Lower lobe of right lung (tissue), 2 donors: ENCODE data around the gene PRDM16. TPM values are rescaled to one million over a fixed set of nuclear protein-coding genes. Genes with fewer than 3 reads are reported as not detected.

Experiments
- ATAC-seq, 2 donors: fragments of 200-7000 bp; cut with Tn5 transposase; one replicate each; pipeline ENCODE4 v1.9.1; 2020 to 2022; ENCODE audit warnings: mild to moderate bottlenecking in 2 of 2, moderate library complexity in 2 of 2
- DNase-seq: peaks from one replicate; pipeline ENCODE4 v3.0.0-alpha.2; 2020
- H3K27ac ChIP-seq: fragments of 200-600 bp; one replicate; pipeline ENCODE4 v1.8.0; 2022
- H3K27me3 ChIP-seq: fragments of 200-600 bp; one replicate; pipeline ENCODE4 v1.8.0; 2022; ENCODE audit warnings: low read depth
- H3K36me3 ChIP-seq: fragments of 200-600 bp; one replicate; pipeline ENCODE4 v1.8.0; 2022; ENCODE audit warnings: mild to moderate bottlenecking
- H3K4me1 ChIP-seq: fragments of 200-600 bp; one replicate; pipeline ENCODE4 v1.8.0; 2022
- H3K4me3 ChIP-seq: fragments of 200-600 bp; one replicate; pipeline ENCODE4 v1.8.0; 2022; ENCODE audit warnings: mild to moderate bottlenecking
- H3K9me3 ChIP-seq: fragments of 200-600 bp; one replicate; pipeline ENCODE4 v1.8.0; 2022
- intact Hi-C: fragments of 100-400 bp; cut with DNase I; formaldehyde crosslinking; loops from one replicate; pipeline ENCODE4 v1.11.0; 2022
- total RNA-seq: library from RNA; stranded (reverse); fragmentation: NEBNext Ultra II Directional; extraction: Animal tissue kit (Norgen Biotek cat#: 25700); gene quantifications from one replicate; pipeline ENCODE4 v1.2.1, GENCODE V29; 2021
- TF ChIP-seq, protein P1 (sequence below): fragments of 200-600 bp; IDR thresholded peaks from one replicate; pipeline ENCODE4 v1.8.0; 2022; ENCODE audit warnings: antibody characterized with exemption, mild to moderate bottlenecking
- donor health status: DM: no; HTN: yes; CAD: no; lungs with severe emphysema.

The PRDM16 gene
- total RNA-seq, 1 donor from 2014 or later = 19.2 TPM

DNA sequence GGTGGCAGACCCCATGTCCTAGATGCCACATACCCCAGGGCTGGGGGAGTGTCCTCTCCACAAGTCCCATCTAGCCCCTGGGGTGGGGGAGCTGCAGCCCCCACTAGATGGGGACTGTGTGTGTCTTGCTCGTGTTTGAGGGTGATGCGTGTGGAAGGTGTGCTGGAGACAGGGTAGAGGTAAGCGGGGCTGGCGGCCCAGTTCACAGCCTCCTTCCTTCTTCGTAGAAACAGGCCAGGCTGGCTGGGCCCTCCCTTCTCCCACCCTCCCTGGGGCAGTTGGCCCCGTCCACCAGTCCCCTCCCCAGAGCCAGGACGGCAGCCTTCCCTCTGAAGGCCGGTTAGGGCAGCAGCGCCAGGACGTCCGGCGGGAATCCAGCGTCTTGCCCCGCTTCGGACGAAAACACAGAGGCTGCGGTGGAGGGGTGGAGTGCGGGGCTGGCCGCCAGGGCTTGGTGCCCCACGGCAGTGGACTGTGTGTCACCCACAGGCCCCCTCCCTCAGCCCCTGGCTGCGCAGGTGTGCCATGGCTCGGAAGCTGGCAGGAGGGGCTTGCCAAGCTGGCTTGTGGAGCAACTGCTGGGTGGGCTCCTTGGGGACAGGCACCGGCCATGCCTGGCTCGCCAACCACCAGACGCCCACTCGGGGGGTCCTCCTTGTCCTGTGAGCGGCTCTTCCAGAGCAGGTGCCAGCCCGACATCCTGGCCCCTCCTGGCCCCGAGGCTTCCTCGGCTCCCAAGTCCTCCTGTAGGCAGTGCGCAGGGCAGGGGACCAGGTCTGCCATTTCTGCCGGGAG is 3.6 kb downstream of the PRDM16 start:
- Histone ChIP-seq H3K36me3 (no peaks in the 10 kb centered on the region), H3K4me3 (peak overlapping the region; percentile 76), H3K27ac (peak overlapping the region; percentile 76), H3K4me1 (peaks cover 45% of the 10 kb centered on the region), H3K9me3 (no peaks in the 10 kb centered on the region), H3K27me3 (peaks cover 81% of the 10 kb centered on the region)
- DNase-seq = no peak
- TF ChIP-seq, protein P1, sequence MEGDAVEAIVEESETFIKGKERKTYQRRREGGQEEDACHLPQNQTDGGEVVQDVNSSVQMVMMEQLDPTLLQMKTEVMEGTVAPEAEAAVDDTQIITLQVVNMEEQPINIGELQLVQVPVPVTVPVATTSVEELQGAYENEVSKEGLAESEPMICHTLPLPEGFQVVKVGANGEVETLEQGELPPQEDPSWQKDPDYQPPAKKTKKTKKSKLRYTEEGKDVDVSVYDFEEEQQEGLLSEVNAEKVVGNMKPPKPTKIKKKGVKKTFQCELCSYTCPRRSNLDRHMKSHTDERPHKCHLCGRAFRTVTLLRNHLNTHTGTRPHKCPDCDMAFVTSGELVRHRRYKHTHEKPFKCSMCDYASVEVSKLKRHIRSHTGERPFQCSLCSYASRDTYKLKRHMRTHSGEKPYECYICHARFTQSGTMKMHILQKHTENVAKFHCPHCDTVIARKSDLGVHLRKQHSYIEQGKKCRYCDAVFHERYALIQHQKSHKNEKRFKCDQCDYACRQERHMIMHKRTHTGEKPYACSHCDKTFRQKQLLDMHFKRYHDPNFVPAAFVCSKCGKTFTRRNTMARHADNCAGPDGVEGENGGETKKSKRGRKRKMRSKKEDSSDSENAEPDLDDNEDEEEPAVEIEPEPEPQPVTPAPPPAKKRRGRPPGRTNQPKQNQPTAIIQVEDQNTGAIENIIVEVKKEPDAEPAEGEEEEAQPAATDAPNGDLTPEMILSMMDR = no peak
- ATAC-seq = peak in 1 of 2 donors; percentile 11
- intact Hi-C loops = no loop called here

DNA sequence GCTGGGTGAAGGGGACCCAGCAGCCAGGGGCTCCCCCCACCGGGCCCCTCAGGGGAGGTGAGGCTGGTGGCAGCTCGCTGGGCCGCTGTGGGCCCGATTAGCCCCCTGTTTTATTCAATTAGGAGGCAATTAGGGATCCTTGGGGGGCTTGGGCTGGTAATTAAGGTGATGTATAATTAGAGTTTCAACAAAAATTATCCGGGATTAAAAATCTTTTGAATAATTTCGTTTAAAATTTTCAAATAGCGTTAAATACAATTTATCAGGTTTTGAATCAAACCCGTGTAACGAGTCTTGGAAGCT is 4.1 kb downstream of the PRDM16 start:
- H3K36me3 ChIP-seq = no peaks in the 10 kb centered on the region
- ATAC-seq (no peak), DNase-seq (no peak)
- peaks cover 49% of the 10 kb centered on the region for H3K4me1 ChIP-seq
- intact Hi-C loops = no loop called here
- no peaks in the 10 kb centered on the region for H3K9me3 ChIP-seq
- peak overlapping the region; percentile 76 for H3K27ac ChIP-seq
- H3K27me3 ChIP-seq = peaks cover 79% of the 10 kb centered on the region
- H3K4me3 ChIP-seq = peak overlapping the region; percentile 76
- TF ChIP-seq, protein P1 = no peak

GRCh38 chr1:3073489-3074296 is 4.7 kb downstream of the PRDM16 start:
- DNase-seq = no peak
- no peaks in the 10 kb centered on the region for H3K9me3 ChIP-seq
- H3K4me3 ChIP-seq = peak overlapping the region; percentile 76
- peaks cover 77% of the 10 kb centered on the region for H3K27me3 ChIP-seq
- intact Hi-C loops = no loop called here
- TF ChIP-seq, protein P1 = no peak
- H3K4me1 ChIP-seq = peaks cover 51% of the 10 kb centered on the region
- peak overlapping the region; percentile 76 for H3K27ac ChIP-seq
- H3K36me3 ChIP-seq = no peaks in the 10 kb centered on the region
- ATAC-seq = no peak

DNA sequence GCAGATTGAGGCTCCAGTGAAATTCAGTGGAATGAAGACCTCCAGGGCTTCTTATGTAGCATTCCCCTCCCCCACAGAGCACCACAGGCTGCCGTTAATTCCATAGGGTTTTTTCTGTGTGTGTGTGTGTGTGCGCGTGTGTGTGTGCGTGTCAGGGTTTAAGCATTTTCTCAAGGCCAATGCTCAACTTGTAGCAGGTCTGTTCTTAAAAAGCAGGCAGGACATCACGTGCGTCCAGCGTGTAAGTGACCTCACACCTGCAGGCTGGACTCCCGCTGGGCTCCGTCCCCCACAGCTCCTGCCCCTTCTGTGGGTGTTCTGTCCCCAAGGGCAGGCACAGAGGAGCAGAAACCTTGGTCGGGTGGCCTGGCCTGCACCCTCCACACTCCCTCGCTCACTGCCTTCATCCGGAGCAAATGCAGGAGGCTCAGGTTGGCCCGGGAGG is 5.3 kb downstream of the PRDM16 start:
- intact Hi-C loops = no loop called here
- H3K4me1 ChIP-seq = peaks cover 51% of the 10 kb centered on the region
- H3K9me3 ChIP-seq = no peaks in the 10 kb centered on the region
- ATAC-seq (peak; percentile 24 to 46), DNase-seq (no peak)
- TF ChIP-seq, protein P1 = no peak
- peak overlapping the region; percentile 76 for H3K27ac ChIP-seq
- H3K4me3 ChIP-seq = peak overlapping the region; percentile 11
- H3K36me3 ChIP-seq = no peaks in the 10 kb centered on the region
- peaks cover 80% of the 10 kb centered on the region for H3K27me3 ChIP-seq

GRCh38 chr1:3074800-3075199 is 5.8 kb downstream of the PRDM16 start:
- H3K36me3 ChIP-seq = no peaks in the 10 kb centered on the region
- H3K4me1 ChIP-seq = peaks cover 51% of the 10 kb centered on the region
- intact Hi-C loops = no loop called here
- DNase-seq (peak; percentile 69), ATAC-seq (peak; percentile 52 to 65)
- H3K27me3 ChIP-seq = peaks cover 82% of the 10 kb centered on the region
- TF ChIP-seq, protein P1 = no peak
- peak overlapping the region; percentile 11 for H3K4me3 ChIP-seq
- no peaks in the 10 kb centered on the region for H3K9me3 ChIP-seq
- H3K27ac ChIP-seq = peak overlapping the region; percentile 76
